Progenitor cell of endocrine pancreas (in vitro differentiated cells): Measurements from ENCODE around the gene HEPACAM. TPM values are rescaled to one million over a fixed set of nuclear protein-coding genes. Genes with fewer than 3 reads are reported as not detected.
A peak's percentile ranks its signal among the peaks of the same experiment; 100 is the strongest.

Experiments
- DNase-seq: peaks from one replicate; pipeline ENCODE4 v3.0.0; 2021; ENCODE audit warnings: low spot score; ENCODE audit not compliant: unreplicated experiment
- H3K27ac Mint-ChIP-seq: 2 replicates; pipeline ENCODE4 v1.8.0; 2021; ENCODE audit warnings: mild to moderate bottlenecking, moderate library complexity, mixed read lengths
- H3K27me3 Mint-ChIP-seq: 2 replicates; pipeline ENCODE4 v1.8.0; 2021; ENCODE audit warnings: mixed read lengths
- H3K36me3 Mint-ChIP-seq: 2 replicates; pipeline ENCODE4 v1.8.0; 2022; ENCODE audit warnings: mixed read lengths; ENCODE audit not compliant: insufficient read depth
- H3K4me1 Mint-ChIP-seq: 2 replicates; pipeline ENCODE4 v1.8.0; 2021; ENCODE audit warnings: low read depth, mixed read lengths
- H3K4me3 Mint-ChIP-seq: 2 replicates; pipeline ENCODE4 v1.8.0; 2021; ENCODE audit warnings: low read depth, mild to moderate bottlenecking, moderate library complexity, mixed read lengths
- H3K9me3 Mint-ChIP-seq: 2 replicates; pipeline ENCODE4 v1.8.0; 2021; ENCODE audit warnings: low read depth, mixed read lengths
- total RNA-seq: library from RNA; stranded (reverse); gene quantifications from 2 replicates; pipeline ENCODE4 v1.2.1, GENCODE V29; 2021
- TF ChIP-seq, protein P1 (sequence below): fragments of 200-600 bp; sonication (generic); IDR thresholded peaks from one replicate; pipeline ENCODE4 v1.5.0; 2021; ENCODE audit warnings: antibody characterized with exemption, mild to moderate bottlenecking; ENCODE audit not compliant: unreplicated experiment

HEPACAM gene
- total RNA-seq, 1 donor from 2014 or later: 0.07 TPM

DNA sequence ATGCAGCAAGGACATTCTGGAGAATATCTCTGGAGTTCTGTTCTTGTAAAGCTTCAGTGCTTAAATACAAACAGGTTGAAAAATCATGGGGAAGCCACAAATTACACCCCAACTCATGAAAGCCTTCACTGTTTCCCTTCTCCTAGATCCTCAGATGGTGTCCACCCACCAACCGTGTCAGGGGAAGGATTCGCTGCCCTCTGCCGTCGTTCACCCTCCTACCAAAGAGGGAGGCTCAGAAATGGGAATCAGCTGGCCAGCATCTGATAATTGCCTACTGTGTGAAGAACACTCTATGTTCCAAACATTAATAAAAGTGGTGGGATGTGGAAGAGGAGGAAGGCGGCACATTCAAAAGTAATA is 7.4 kb upstream of the HEPACAM start:
- Mint-ChIP-seq H3K4me1 (peaks cover 5% of the 10 kb centered on the region), H3K36me3 (no peaks in the 10 kb centered on the region), H3K27ac (peak overlapping the region; percentile 78), H3K4me3 (no peak overlapping the region), H3K9me3 (peaks cover under 1% of the 10 kb centered on the region), H3K27me3 (peaks cover 7% of the 10 kb centered on the region)
- no peak for DNase-seq
- TF ChIP-seq, protein P1, sequence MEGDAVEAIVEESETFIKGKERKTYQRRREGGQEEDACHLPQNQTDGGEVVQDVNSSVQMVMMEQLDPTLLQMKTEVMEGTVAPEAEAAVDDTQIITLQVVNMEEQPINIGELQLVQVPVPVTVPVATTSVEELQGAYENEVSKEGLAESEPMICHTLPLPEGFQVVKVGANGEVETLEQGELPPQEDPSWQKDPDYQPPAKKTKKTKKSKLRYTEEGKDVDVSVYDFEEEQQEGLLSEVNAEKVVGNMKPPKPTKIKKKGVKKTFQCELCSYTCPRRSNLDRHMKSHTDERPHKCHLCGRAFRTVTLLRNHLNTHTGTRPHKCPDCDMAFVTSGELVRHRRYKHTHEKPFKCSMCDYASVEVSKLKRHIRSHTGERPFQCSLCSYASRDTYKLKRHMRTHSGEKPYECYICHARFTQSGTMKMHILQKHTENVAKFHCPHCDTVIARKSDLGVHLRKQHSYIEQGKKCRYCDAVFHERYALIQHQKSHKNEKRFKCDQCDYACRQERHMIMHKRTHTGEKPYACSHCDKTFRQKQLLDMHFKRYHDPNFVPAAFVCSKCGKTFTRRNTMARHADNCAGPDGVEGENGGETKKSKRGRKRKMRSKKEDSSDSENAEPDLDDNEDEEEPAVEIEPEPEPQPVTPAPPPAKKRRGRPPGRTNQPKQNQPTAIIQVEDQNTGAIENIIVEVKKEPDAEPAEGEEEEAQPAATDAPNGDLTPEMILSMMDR: no peak

DNA sequence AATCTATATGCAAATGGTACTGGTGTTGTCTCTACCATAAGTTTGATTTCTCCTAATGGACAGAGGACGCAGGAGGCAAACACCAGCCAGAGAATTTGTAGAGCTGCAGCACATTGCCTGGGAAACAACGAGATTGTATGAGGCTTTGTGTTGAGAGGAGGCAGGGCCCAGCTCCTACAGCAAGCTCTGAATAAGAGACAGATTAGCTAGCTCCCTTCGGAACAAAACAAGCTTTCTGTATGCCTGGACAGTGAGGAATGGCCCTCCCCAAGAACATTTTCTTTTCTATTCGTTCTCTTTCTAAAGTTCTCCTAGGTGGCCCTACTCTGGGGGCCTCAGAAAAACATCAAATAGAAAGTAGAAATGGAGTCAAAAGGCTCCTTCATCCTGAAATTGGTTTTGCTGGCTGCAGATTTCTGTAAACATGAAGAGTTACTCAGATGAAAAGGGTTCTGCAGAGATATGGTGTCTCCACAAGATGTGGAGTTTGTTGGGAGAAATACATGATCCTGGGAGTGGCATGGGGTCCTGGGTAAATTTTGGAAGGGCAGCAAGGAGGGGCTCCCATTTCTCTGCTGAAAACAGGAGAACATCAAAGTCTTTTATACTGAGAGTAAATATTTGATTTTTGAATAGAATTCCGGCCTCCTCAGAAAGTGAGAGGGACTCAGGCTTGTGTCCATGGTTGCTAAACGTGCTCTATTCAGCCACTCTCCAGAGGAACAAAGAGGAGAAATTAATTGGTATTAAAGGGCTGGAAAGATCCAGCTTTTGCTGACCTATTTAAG is 6.8 kb upstream of the HEPACAM start:
- peaks cover 6% of the 10 kb centered on the region for H3K27me3 Mint-ChIP-seq
- no peak overlapping the region for H3K4me3 Mint-ChIP-seq
- H3K9me3 Mint-ChIP-seq: no peaks in the 10 kb centered on the region
- peak overlapping the region; percentile 78 for H3K27ac Mint-ChIP-seq
- TF ChIP-seq, protein P1: no peak
- no peaks in the 10 kb centered on the region for H3K36me3 Mint-ChIP-seq
- H3K4me1 Mint-ChIP-seq: peaks cover 5% of the 10 kb centered on the region
- no peak for DNase-seq

GRCh38 chr11:124941703-124942102 is 5.9 kb upstream of the HEPACAM start:
- TF ChIP-seq, protein P1: no peak
- Mint-ChIP-seq H3K27ac (no peak overlapping the region), H3K4me3 (no peak overlapping the region), H3K36me3 (no peaks in the 10 kb centered on the region), H3K9me3 (no peaks in the 10 kb centered on the region), H3K4me1 (peaks cover 5% of the 10 kb centered on the region), H3K27me3 (peaks cover 13% of the 10 kb centered on the region)
- no peak for DNase-seq

DNA sequence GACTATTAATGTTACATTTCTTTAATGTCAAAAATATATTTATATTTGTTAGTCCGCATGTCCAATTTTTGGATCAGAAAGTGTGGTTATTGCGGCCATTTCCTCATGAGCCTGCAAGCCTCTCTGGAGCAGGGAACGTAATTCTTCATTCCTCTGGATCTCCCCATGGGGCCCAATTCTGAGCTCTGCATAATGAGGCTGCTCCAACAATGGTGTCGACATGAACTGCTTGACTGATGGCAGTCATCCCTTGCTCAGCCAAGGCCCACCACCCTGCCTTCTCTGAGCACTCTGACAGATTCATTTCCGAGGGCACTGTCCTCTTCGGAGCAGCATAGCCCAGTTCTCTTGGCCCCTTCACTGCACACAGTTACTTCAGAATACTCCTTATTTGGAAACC is 3.1 kb upstream of the HEPACAM start:
- Mint-ChIP-seq H3K4me1 (peaks cover 5% of the 10 kb centered on the region), H3K36me3 (no peaks in the 10 kb centered on the region), H3K27me3 (peaks cover 19% of the 10 kb centered on the region), H3K27ac (no peak overlapping the region), H3K9me3 (no peaks in the 10 kb centered on the region), H3K4me3 (no peak overlapping the region)
- DNase-seq: no peak
- TF ChIP-seq, protein P1: no peak

DNA sequence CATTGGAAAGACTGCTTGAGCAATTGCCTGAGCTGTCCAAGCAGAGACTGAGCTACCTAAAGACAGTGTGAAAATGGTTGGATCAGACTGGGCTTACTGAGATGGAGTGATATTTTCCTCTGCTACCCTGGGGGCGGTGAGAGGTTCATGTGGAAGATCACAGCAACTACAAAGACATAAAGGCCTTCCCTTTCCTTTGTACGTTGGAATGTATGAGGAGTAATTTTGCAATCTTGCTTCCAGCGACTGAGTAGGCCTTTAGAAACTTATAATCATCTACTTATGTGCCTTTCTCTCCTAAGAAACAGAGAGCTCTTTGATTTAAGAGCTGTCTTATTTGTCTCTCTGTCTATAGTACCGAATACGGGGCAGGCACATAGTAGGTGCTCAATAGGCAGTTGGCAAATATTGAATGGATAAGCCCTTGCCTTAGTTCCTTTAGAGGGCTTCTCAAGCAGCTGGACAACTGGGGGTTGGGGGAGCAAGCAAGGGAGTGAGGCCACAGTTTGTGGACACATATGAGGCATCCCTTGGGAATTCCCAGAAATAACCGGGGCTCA is 2.4 kb upstream of the HEPACAM start:
- no peak for DNase-seq
- Mint-ChIP-seq H3K4me1 (peaks cover 5% of the 10 kb centered on the region), H3K27ac (no peak overlapping the region), H3K4me3 (no peak overlapping the region), H3K27me3 (peaks cover 19% of the 10 kb centered on the region), H3K36me3 (no peaks in the 10 kb centered on the region), H3K9me3 (no peaks in the 10 kb centered on the region)
- TF ChIP-seq, protein P1: no peak
